Measurements from ENCODE around the gene DDX49. TPM values are rescaled to one million over a fixed set of nuclear protein-coding genes. Genes with fewer than 3 reads are reported as not detected.

Gene DDX49
- total RNA-seq (2022; extraction: Qiagen RNA extraction; ENCODE audit: low read depth), result 27.8 to 48.0 TPM (median 43.2 TPM) in 5 replicates

DNA sequence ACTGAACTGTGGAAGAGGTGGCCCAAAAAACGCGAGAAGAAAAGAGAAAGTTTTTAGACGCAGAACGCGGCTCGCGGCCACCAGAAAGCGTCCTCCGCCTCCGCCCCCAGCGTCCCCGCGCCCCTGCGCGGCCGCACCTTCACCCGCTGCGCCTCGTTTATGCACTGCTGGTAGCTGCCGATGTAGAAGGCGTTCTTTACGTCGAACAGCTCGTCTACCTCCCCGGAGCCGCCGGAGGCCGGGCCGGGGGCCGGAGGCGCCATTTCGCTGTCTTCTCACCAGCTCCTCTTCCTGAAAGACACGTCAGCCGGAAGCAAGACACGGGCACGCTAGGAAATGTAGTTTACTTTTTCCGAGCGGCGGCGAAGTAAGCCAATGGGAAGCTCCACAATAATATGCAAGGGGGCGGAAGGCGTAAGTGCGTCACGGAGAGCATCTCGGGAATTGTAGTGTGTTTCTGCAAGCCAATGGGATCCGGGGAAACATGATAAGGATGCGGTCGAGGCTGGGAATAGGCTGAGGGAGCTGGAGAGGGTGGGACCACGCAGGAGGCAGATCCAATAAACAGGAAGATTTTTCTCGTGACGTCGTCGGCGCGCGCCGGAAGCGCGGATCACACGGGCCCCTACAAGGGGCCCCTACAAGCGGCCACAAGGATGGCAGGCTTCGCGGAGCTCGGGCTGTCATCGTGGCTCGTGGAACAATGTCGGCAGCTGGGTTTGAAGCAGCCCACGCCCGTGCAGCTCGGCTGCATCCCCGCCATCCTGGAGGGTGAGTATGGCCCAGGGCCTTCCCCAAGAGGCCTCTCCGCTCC lies at the start of gene DDX49, which contains the start of gene COPE:
DDX49 (plus strand) TSS at position 630 of the 814 bp plus-strand sequence; CDS start at position 657, 27 bp downstream.
COPE (minus strand) TSS at position 302 of the 814 bp plus-strand sequence; CDS start at position 263, 39 bp downstream.

DNA sequence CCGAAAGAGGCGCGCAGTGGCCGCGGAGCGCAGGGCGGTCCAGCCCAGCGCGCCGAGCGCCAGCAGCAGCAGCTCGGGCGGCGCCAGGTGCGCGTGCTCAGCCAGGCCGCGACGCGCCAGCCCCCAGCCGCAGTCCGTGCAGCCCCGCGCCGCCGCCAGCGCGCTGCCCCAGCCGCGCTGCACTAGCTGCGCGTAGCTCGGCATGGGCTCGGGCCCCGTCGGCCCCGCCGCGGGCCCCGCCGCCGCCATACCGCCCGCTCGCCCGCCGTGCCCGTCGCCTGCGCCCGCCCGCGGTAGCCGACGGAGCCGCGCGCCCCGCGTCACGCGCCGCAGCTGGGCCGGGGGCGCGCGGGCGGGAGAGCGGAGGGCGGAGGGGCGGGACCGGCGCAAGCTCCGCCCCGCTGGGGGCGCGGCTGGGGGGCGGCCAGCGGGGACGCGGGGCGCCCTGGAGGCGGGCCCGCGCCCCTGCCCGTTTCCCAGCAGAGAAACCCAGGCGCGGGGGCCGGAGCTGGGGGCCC lies 23.6 kb upstream of the DDX49 start, which contains the start of gene CERS1:
CERS1 (minus strand) TSS at position 335 of the 518 bp plus-strand sequence; CDS start at position 249, 86 bp downstream.

DNA sequence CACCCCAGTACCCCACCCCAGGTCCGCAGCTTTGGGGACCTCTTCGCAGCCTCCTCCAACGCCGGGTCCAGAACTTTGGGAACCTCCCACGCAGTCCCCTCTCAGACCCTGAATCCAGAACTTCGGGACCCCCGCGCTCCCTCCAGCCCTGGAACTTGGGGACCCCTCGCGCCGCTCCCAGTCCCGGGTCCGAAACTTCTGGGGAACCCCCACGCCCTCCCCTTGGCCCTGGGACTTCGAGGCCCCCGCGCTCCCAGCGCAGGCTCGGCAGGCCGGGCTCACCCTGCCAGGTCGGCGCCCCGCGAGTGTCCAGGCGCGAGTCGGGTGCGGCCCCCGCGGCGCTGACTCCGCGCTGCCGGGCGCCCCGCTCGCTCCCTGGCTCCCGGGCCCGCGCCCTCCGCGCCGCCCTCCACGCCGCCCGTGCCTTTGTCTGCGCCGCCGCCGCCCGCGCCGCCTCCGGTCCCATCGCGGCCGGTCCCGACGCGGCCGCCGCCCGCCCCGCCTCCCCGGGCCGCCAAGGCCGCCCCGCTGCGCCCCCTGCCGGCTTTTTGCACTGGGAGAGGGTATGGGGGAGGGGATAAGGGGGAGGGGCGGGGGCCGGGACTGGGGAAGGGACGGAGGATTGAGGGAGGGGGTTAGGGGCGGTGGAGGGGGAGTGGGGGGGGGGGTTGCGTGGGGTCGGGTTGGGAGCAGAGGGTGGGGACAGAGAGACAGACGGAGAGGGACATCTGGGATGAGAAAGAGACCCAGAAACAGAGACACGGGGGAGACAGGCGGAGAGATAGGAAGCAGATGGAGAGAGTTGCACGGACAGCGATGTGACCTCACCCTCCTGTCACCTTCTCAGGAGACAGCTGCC lies 21.5 kb downstream of the DDX49 start, which contains the start of gene HOMER3:
HOMER3 (minus strand) TSS at position 449 of the 859 bp plus-strand sequence. CDS start 2,235 bp downstream, outside the sequence.

Other genes starting within 250 kb of the DDX49 start
- gene CRTC1, start 236.0 kb upstream of the DDX49 start, total RNA-seq (2022; extraction: Qiagen RNA extraction; ENCODE audit: low read depth), result 3.2 to 5.4 TPM (median 4.1 TPM) in 5 replicates
- 0.08 to 0.10 TPM in 2 of 5 replicates, not detected in the others for gene COMP, start 128.4 kb upstream of the DDX49 start, total RNA-seq (2022; extraction: Qiagen RNA extraction; ENCODE audit: low read depth)
- 33.1 to 43.0 TPM (median 41.9 TPM) in 5 replicates for gene UPF1, start 87.8 kb upstream of the DDX49 start, total RNA-seq (2022; extraction: Qiagen RNA extraction; ENCODE audit: low read depth)
- 3.2 to 5.8 TPM (median 4.9 TPM) in 5 replicates for gene CERS1, start 23.6 kb upstream of the DDX49 start, total RNA-seq (2022; extraction: Qiagen RNA extraction; ENCODE audit: low read depth)
- gene COPE, start 328 bp upstream of the DDX49 start, total RNA-seq (2022; extraction: Qiagen RNA extraction; ENCODE audit: low read depth), result 137 to 167 TPM (median 160 TPM) in 5 replicates
- 24.7 to 34.5 TPM (median 30.0 TPM) in 5 replicates for gene HOMER3, start 21.5 kb downstream of the DDX49 start, total RNA-seq (2022; extraction: Qiagen RNA extraction; ENCODE audit: low read depth)
- gene SUGP2, start 113.8 kb downstream of the DDX49 start, total RNA-seq (2022; extraction: Qiagen RNA extraction; ENCODE audit: low read depth), result 22.9 to 33.5 TPM (median 29.4 TPM) in 5 replicates
- 25.7 to 30.8 TPM (median 28.4 TPM) in 5 replicates for gene ARMC6, start 113.9 kb downstream of the DDX49 start, total RNA-seq (2022; extraction: Qiagen RNA extraction; ENCODE audit: low read depth)
- gene SLC25A42, start 144.3 kb downstream of the DDX49 start, total RNA-seq (2022; extraction: Qiagen RNA extraction; ENCODE audit: low read depth), result 0.34 to 0.94 TPM (median 0.66 TPM) in 5 replicates
- gene TMEM161A, start 218.8 kb downstream of the DDX49 start, total RNA-seq (2022; extraction: Qiagen RNA extraction; ENCODE audit: low read depth), result 18.4 to 26.4 TPM (median 24.2 TPM) in 5 replicates

All from A549 treated with RU486 at 1 μM for 4 hours (cell line).